Adrenal gland (tissue), 5 donors: ENCODE results near the gene FXR2.

Experiments
- CTCF ChIP-seq, 6 experiments: fragments of 450-650 bp in 4 of 6; fragments of 200-600 bp in 2 of 6; sonication (generic) in 1 of 6; IDR thresholded peaks; 1 replicate in 5 of 6; 2 replicates in 1 of 6; pipeline versions ENCODE4 v1.5.1 to v1.8.0; 2016 to 2021; ENCODE audit warnings: antibody characterized with exemption in 6 of 6, mild to moderate bottlenecking in 2 of 6, moderate library complexity in 1 of 6
- POLR2A ChIP-seq, 2 donors: fragments of 450-650 bp; IDR thresholded peaks; one replicate each; pipeline ENCODE4 v1.6.1; 2017; ENCODE audit warnings: antibody characterized with exemption in 2 of 2, mild to moderate bottlenecking in 2 of 2, moderate library complexity in 1 of 2
- donor health status: DM: no; HTN: no; CAD: no.

GRCh38 chr17:7611635-7612293 lies 2.9 kb downstream of the FXR2 start:
- TF ChIP-seq CTCF (IDR thresholded peaks at IDR 0.05): no peak
- peak in 1 of 2 donors; percentile 10 for TF ChIP-seq POLR2A (IDR thresholded peaks at IDR 0.05)
